Measurements from ENCODE around the gene PPP2R3A.

The PPP2R3A gene

GRCh38 chr3:136177876-136178275, 212.3 kb downstream of the PPP2R3A start:
- no peak for TF ChIP-seq CTCF (conservative IDR thresholded peaks at IDR 0.05; ENCODE audit: low read depth, low read length)
- no peak overlapping the region for H3K4me3 ChIP-seq (ENCODE audit: low read length)
- no peak for DNase-seq (ENCODE audit: low read depth)

- no peak overlapping the region for H3K4me3 ChIP-seq (ENCODE audit: low read length)
- DNase-seq (ENCODE audit: low read depth) = no peak
- TF ChIP-seq CTCF (conservative IDR thresholded peaks at IDR 0.05; ENCODE audit: low read depth, low read length) = no peak
Observed at GRCh38 chr3:136181741-136182140, 216.2 kb downstream of the PPP2R3A start.

- no peak for TF ChIP-seq CTCF (conservative IDR thresholded peaks at IDR 0.05; ENCODE audit: low read depth, low read length)
- DNase-seq (ENCODE audit: low read depth) = no peak
- no peak overlapping the region for H3K4me3 ChIP-seq (ENCODE audit: low read length)
Observed at GRCh38 chr3:136184703-136185102, 219.2 kb downstream of the PPP2R3A start.

- TF ChIP-seq CTCF (conservative IDR thresholded peaks at IDR 0.05; ENCODE audit: low read depth, low read length) = no peak
- DNase-seq (ENCODE audit: low read depth) = no peak
- no peak overlapping the region for H3K4me3 ChIP-seq (ENCODE audit: low read length)
Observed at GRCh38 chr3:136186344-136186743, 220.8 kb downstream of the PPP2R3A start.

GRCh38 chr3:136186846-136187245, 221.3 kb downstream of the PPP2R3A start:
- DNase-seq (ENCODE audit: low read depth) = no peak
- no peak for TF ChIP-seq CTCF (conservative IDR thresholded peaks at IDR 0.05; ENCODE audit: low read depth, low read length)
- no peak overlapping the region for H3K4me3 ChIP-seq (ENCODE audit: low read length)

GRCh38 chr3:136187868-136188267, 222.3 kb downstream of the PPP2R3A start:
- H3K4me3 ChIP-seq (ENCODE audit: low read length) = no peak overlapping the region
- no peak for DNase-seq (ENCODE audit: low read depth)
- no peak for TF ChIP-seq CTCF (conservative IDR thresholded peaks at IDR 0.05; ENCODE audit: low read depth, low read length)

- no peak for TF ChIP-seq CTCF (conservative IDR thresholded peaks at IDR 0.05; ENCODE audit: low read depth, low read length)
- H3K4me3 ChIP-seq (ENCODE audit: low read length) = no peak overlapping the region
- no peak for DNase-seq (ENCODE audit: low read depth)
Observed at GRCh38 chr3:136189043-136189442, 223.5 kb downstream of the PPP2R3A start.

Data from retinal pigment epithelial cell (primary cell).